Panc1 (cell line): ENCODE measurements around the gene PRLH. TPM values are rescaled to one million over a fixed set of nuclear protein-coding genes. Genes with fewer than 3 reads are reported as not detected.
A peak's percentile ranks its signal among the peaks of the same experiment; 100 is the strongest.

Experiments used
- ATAC-seq: fragments of 200-7000 bp; cut with Tn5 transposase; 2 replicates; pipeline ENCODE4 v1.9.1; 2020; ENCODE audit warnings: mild to moderate bottlenecking, moderate library complexity
- BruUV-seq: library from RNA; stranded (reverse); fragments of 400-500 nt; replicated peaks from 2 replicates; lab custom pipeline; 2021; lab: Mats Ljungman, UMichigan
- CTCF ChIA-PET: fragments of 300-600 bp; sonication (Branson Sonifier 250); formaldehyde crosslinking; loops from one replicate; lab custom pipeline; 2022; ENCODE audit warnings: antibody characterized with exemption; lab: Charles Lee
- POLR2A ChIA-PET: fragments of 300-600 bp; sonication (Branson Sonifier 250); formaldehyde crosslinking; loops from one replicate; lab custom pipeline; 2022; ENCODE audit warnings: antibody characterized with exemption; lab: Charles Lee
- DNase-seq: peaks from one replicate; pipeline ENCODE4 v3.0.0-alpha.2; 2010; ENCODE audit warnings: low read depth, low spot score
- H3K27ac ChIP-seq: 2 replicates; pipeline ENCODE4 v1.5.1; 2011; ENCODE audit warnings: mild to moderate bottlenecking, low read length, inconsistent platforms
- H3K27me3 ChIP-seq: fragments of 200-500 bp; sonication (Bioruptor generic); 2 replicates; pipeline ENCODE4 v1.6.0; 2014; ENCODE audit warnings: low read length, inconsistent platforms; ENCODE audit not compliant: control insufficient read depth, insufficient read depth
- H3K36me3 ChIP-seq: fragments of 200-500 bp; sonication (Bioruptor generic); 2 replicates; pipeline ENCODE4 v1.5.1; 2014; ENCODE audit warnings: inconsistent platforms, mild to moderate bottlenecking, low read length, moderate library complexity; ENCODE audit not compliant: control insufficient read depth, insufficient read depth
- H3K4me1 ChIP-seq: 2 replicates; pipeline ENCODE4 v1.5.1; 2011; ENCODE audit warnings: inconsistent platforms, mild to moderate bottlenecking, low read length, moderate library complexity; ENCODE audit not compliant: control insufficient read depth, insufficient read depth
- H3K4me3 ChIP-seq, 2 experiments: 2 replicates each; pipeline ENCODE4 v1.5.1; 2011 to 2012; ENCODE audit warnings: low read depth in 2 of 2, low read length in 2 of 2, mild to moderate bottlenecking in 2 of 2, inconsistent platforms in 1 of 2, moderate library complexity in 1 of 2
- H3K9me3 ChIP-seq: fragments of 200-500 bp; sonication (Bioruptor generic); 2 replicates; pipeline ENCODE4 v1.5.1; 2014; ENCODE audit warnings: low read depth, mild to moderate bottlenecking, inconsistent platforms, low read length, moderate library complexity; ENCODE audit not compliant: control insufficient read depth, insufficient read depth
- CTCF ChIP-seq: fragments of 450-650 bp; IDR thresholded peaks from 2 replicates; pipeline ENCODE4 v1.5.1; 2017; ENCODE audit warnings: mild to moderate bottlenecking
- POLR2AphosphoS5 ChIP-seq: IDR thresholded peaks from 2 replicates; pipeline ENCODE4 v1.6.1; 2012; ENCODE audit warnings: mild to moderate bottlenecking, low read depth, low read length, moderate library complexity
- SIN3A ChIP-seq: IDR thresholded peaks from 2 replicates; pipeline ENCODE4 v1.6.1; 2012; ENCODE audit warnings: low read depth, mild to moderate bottlenecking, low read length, moderate library complexity, borderline replicate concordance; ENCODE audit not compliant: insufficient read depth
- TCF7L2 ChIP-seq: IDR thresholded peaks from 2 replicates; pipeline ENCODE4 v1.6.1; 2011; ENCODE audit warnings: mild to moderate bottlenecking, low read depth, low read length, inconsistent platforms
- in situ Hi-C: cut with HindIII; loops from 2 replicates; pipeline ENCODE4 v1.10.0; 2016; ENCODE audit warnings: low sequenced_read_pairs, low pct_unique_long_range_greater_than_20kb
- intact Hi-C: fragments of 100-400 bp; cut with micrococcal nuclease; formaldehyde crosslinking; loops from one replicate; pipeline ENCODE4 v1.10.0; 2022; ENCODE audit not compliant: unreplicated experiment
- total RNA-seq: library from RNA; stranded (reverse); gene quantifications from one replicate; pipeline ENCODE4 v1.2.1, GENCODE V29; 2021; ENCODE audit not compliant: unreplicated experiment
- TF ChIP-seq, protein P1 (sequence below), 2 experiments: IDR thresholded peaks; 2 replicates each; pipeline ENCODE4 v1.6.1; 2011 to 2012; ENCODE audit warnings: low read depth in 2 of 2, control low read depth in 1 of 2, low read length in 1 of 2, mild to moderate bottlenecking in 1 of 2, moderate library complexity in 1 of 2; ENCODE audit not compliant: insufficient read depth in 1 of 2

PRLH gene
- total RNA-seq, 1 experiment from 2014 or later: not detected

DNA sequence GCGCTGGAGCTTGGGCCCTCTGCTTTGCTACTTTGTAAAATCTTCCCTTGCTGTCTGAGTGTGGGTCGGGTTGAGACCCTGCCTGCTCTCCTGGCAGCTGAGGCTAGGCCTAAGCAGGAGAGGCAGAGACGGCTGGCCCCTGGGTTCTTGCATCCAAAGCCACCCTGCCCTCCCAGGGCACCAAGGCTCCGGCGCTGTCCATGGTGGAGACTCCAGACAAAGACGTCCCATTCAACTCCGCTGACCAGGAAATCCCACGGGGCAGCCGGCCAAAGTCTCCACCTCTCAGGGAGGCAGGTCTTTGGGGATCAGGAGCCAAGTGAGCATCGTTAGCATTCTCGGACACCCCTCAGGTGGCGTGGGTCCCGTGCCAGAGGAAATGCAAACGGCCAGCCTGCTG lies 2.6 kb upstream of the PRLH start:
- CTCF ChIA-PET: no interaction called here
- TF ChIP-seq, protein P1, sequence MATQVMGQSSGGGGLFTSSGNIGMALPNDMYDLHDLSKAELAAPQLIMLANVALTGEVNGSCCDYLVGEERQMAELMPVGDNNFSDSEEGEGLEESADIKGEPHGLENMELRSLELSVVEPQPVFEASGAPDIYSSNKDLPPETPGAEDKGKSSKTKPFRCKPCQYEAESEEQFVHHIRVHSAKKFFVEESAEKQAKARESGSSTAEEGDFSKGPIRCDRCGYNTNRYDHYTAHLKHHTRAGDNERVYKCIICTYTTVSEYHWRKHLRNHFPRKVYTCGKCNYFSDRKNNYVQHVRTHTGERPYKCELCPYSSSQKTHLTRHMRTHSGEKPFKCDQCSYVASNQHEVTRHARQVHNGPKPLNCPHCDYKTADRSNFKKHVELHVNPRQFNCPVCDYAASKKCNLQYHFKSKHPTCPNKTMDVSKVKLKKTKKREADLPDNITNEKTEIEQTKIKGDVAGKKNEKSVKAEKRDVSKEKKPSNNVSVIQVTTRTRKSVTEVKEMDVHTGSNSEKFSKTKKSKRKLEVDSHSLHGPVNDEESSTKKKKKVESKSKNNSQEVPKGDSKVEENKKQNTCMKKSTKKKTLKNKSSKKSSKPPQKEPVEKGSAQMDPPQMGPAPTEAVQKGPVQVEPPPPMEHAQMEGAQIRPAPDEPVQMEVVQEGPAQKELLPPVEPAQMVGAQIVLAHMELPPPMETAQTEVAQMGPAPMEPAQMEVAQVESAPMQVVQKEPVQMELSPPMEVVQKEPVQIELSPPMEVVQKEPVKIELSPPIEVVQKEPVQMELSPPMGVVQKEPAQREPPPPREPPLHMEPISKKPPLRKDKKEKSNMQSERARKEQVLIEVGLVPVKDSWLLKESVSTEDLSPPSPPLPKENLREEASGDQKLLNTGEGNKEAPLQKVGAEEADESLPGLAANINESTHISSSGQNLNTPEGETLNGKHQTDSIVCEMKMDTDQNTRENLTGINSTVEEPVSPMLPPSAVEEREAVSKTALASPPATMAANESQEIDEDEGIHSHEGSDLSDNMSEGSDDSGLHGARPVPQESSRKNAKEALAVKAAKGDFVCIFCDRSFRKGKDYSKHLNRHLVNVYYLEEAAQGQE (IDR thresholded peaks at IDR 0.05; ENCODE audit: insufficient read depth in 1 of 2, low read depth in 2 of 2, low read length in 1 of 2): peak; percentile 93 to 95
- TF ChIP-seq CTCF: no peak
- BruUV-seq: no TSS peak
- no peak overlapping the region for H3K27ac ChIP-seq
- H3K27me3 ChIP-seq: no peaks in the 10 kb centered on the region
- DNase-seq (no peak), ATAC-seq (no peak)
- in situ Hi-C loops (no loop called here), intact Hi-C loops (no loop called here)
- POLR2A ChIA-PET: no interaction called here
- no peak overlapping the region for H3K4me3 ChIP-seq
- H3K9me3 ChIP-seq: no peaks in the 10 kb centered on the region
- H3K4me1 ChIP-seq: no peaks in the 10 kb centered on the region
- no peaks in the 10 kb centered on the region for H3K36me3 ChIP-seq

GRCh38 chr2:237564526-237565131 lies 1.7 kb upstream of the PRLH start:
- ChIA-PET CTCF (no interaction called here), POLR2A (no interaction called here)
- in situ Hi-C loops: no loop called here
- Histone ChIP-seq H3K27me3 (no peaks in the 10 kb centered on the region), H3K27ac (no peak overlapping the region), H3K4me3 (no peak overlapping the region), H3K4me1 (no peaks in the 10 kb centered on the region), H3K9me3 (no peaks in the 10 kb centered on the region), H3K36me3 (no peaks in the 10 kb centered on the region)
- ATAC-seq (no peak), DNase-seq (no peak)
- BruUV-seq: no TSS peak
- TF ChIP-seq POLR2AphosphoS5: no peak
- TF ChIP-seq, protein P1 (IDR thresholded peaks at IDR 0.05; ENCODE audit: insufficient read depth in 1 of 2, low read depth in 2 of 2, low read length in 1 of 2): no peak
- TF ChIP-seq CTCF: no peak
- TF ChIP-seq TCF7L2: no peak
- no peak for TF ChIP-seq SIN3A
- intact Hi-C loops: no loop called here
